Measurements from ENCODE around the gene CACNA1D. TPM values are rescaled to one million over a fixed set of nuclear protein-coding genes. Genes with fewer than 3 reads are reported as not detected.

Gene CACNA1D
- total RNA-seq, 1 donor from 2014 or later: 6.3 TPM

DNA sequence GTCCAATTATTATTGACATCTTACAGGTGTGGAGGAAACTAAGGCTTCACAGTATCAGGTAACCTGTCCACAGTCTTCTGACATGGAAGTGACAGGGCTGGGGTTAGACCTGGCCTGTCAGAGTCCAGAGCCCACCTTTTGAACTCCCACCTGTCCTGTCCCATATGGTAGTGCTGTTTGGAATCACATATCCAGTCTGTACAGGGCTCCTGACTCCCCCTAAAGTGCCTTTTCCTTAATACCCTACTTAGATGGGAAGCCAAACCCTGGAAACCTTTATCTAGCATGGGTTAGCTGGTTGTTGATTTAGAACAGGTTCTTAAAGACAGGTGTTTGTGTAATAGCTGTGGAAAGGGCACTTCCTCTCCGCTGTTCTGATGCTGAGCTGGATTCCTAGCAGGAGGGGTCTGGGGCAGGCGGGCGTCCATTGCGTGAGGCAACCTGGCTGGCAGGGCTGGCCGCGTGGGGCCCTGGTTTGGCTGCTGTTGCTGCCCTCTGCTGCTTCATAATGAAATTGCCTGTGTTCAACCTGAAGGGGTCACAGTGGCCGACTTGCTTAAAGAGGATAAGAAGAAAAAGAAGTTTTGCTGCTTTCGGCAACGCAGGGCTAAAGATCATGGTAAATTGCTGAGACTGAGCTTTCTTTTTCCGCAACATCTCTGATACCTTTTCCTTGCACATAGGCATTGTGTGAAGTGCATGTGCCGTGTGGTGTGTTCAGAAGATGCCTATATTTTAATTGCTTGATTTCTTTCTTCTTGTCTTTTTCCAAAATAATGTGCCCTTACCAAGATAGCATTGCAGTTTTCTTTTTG is 215.7 kb downstream of the CACNA1D start:
- Mint-ChIP-seq H3K4me1 (ENCODE audit: low read depth) (peaks cover 17% of the 10 kb centered on the region), H3K4me3 (ENCODE audit: low read depth) (no peak overlapping the region), H3K27ac (no peak overlapping the region), H3K9me3 (ENCODE audit: low read depth) (no peaks in the 10 kb centered on the region), H3K27me3 (peaks cover 7% of the 10 kb centered on the region), H3K36me3 (ENCODE audit: insufficient read depth) (no peaks in the 10 kb centered on the region)
- peak; percentile 73 for DNase-seq (ENCODE audit: low spot score, unreplicated experiment)
- TF ChIP-seq, protein P1, sequence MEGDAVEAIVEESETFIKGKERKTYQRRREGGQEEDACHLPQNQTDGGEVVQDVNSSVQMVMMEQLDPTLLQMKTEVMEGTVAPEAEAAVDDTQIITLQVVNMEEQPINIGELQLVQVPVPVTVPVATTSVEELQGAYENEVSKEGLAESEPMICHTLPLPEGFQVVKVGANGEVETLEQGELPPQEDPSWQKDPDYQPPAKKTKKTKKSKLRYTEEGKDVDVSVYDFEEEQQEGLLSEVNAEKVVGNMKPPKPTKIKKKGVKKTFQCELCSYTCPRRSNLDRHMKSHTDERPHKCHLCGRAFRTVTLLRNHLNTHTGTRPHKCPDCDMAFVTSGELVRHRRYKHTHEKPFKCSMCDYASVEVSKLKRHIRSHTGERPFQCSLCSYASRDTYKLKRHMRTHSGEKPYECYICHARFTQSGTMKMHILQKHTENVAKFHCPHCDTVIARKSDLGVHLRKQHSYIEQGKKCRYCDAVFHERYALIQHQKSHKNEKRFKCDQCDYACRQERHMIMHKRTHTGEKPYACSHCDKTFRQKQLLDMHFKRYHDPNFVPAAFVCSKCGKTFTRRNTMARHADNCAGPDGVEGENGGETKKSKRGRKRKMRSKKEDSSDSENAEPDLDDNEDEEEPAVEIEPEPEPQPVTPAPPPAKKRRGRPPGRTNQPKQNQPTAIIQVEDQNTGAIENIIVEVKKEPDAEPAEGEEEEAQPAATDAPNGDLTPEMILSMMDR (IDR thresholded peaks at IDR 0.05; ENCODE audit: unreplicated experiment): peak; percentile 94

DNA sequence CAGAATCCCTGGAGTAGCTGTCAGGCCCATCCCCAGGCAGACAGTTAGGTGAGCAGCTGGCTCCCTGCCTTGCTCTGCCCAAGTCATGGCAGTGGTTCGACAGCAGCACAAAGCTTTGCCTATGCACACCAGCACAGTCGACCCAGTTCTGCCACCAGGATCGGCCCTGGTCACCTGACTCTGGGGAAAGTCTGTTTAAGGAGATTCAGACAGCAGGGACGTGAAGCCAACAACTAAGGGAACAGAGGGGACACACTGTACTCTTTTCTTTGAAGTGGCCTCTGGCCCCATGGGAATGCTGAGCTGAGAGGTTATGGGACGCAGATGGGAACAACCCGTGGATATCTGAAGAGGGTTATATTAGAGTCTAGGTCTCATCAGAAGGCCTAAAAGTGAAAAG is 217.0 kb downstream of the CACNA1D start:
- Mint-ChIP-seq H3K27ac (no peak overlapping the region), H3K36me3 (ENCODE audit: insufficient read depth) (no peaks in the 10 kb centered on the region)
- DNase-seq (ENCODE audit: low spot score, unreplicated experiment): no peak

DNA sequence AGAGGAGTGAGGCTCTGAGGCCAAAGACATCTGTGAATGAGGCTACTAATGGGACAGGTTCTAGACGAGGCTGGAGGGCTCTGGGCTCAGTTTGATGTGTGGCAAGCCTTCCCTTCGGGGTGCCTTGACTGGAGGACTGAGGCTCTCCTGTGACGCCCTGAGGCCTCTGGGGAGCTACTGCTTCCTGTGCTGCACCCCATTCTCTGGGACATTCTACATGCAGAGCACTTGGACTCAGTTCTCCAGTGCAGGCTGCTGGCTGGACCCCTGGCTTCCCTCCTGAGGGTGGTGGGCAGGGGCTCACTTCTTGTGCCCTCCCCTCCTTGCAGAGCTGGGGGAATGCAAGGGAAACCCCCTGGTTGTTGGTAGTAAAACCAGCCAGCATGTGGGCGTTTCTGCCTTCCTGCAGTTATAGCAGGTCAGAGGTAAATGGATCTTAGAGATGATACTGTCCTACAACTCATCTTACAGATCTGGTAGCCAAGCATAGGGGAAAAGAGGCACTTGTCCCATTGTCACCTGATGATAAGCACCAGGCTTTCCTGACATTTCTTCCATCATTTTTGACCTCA is 218.5 kb downstream of the CACNA1D start:
- Mint-ChIP-seq H3K9me3 (ENCODE audit: low read depth) (no peaks in the 10 kb centered on the region), H3K27me3 (peaks cover 14% of the 10 kb centered on the region), H3K27ac (no peak overlapping the region), H3K36me3 (ENCODE audit: insufficient read depth) (no peaks in the 10 kb centered on the region), H3K4me3 (ENCODE audit: low read depth) (no peak overlapping the region), H3K4me1 (ENCODE audit: low read depth) (peaks cover 9% of the 10 kb centered on the region)
- DNase-seq (ENCODE audit: low spot score, unreplicated experiment): no peak
- TF ChIP-seq, protein P1 (IDR thresholded peaks at IDR 0.05; ENCODE audit: unreplicated experiment): no peak

More for the DNA sequence above, 217.0 kb downstream of the CACNA1D start:
- TF ChIP-seq, protein P1 (IDR thresholded peaks at IDR 0.05; ENCODE audit: unreplicated experiment): no peak
- no peaks in the 10 kb centered on the region for H3K9me3 Mint-ChIP-seq (ENCODE audit: low read depth)
- H3K4me3 Mint-ChIP-seq (ENCODE audit: low read depth): no peak overlapping the region
- H3K4me1 Mint-ChIP-seq (ENCODE audit: low read depth): peaks cover 12% of the 10 kb centered on the region
- H3K27me3 Mint-ChIP-seq: peaks cover 9% of the 10 kb centered on the region

DNA sequence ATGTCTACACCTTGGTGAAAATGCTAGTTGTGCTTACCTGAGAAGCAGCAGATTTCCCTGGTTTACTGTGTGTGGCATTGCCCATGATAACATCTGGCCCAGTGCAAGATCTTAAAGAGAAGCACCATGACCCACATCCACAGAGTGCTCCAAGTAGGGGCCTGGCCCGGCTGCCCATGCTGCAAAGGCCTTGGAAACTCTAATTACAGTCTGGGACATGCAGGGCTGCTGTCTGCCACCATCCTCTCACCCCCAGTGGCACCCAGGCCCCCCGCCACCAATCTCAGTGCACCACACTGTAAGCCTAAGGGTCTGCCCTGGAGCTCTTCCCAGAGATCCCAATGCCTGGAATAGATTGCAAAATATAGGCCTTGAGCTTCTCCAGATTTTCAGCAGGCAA is 219.2 kb downstream of the CACNA1D start:
- Mint-ChIP-seq H3K36me3 (ENCODE audit: insufficient read depth) (no peaks in the 10 kb centered on the region), H3K4me3 (ENCODE audit: low read depth) (no peak overlapping the region), H3K27ac (no peak overlapping the region), H3K4me1 (ENCODE audit: low read depth) (peaks cover 5% of the 10 kb centered on the region), H3K27me3 (peaks cover 13% of the 10 kb centered on the region), H3K9me3 (ENCODE audit: low read depth) (no peaks in the 10 kb centered on the region)
- DNase-seq (ENCODE audit: low spot score, unreplicated experiment): no peak
- TF ChIP-seq, protein P1 (IDR thresholded peaks at IDR 0.05; ENCODE audit: unreplicated experiment): no peak

DNA sequence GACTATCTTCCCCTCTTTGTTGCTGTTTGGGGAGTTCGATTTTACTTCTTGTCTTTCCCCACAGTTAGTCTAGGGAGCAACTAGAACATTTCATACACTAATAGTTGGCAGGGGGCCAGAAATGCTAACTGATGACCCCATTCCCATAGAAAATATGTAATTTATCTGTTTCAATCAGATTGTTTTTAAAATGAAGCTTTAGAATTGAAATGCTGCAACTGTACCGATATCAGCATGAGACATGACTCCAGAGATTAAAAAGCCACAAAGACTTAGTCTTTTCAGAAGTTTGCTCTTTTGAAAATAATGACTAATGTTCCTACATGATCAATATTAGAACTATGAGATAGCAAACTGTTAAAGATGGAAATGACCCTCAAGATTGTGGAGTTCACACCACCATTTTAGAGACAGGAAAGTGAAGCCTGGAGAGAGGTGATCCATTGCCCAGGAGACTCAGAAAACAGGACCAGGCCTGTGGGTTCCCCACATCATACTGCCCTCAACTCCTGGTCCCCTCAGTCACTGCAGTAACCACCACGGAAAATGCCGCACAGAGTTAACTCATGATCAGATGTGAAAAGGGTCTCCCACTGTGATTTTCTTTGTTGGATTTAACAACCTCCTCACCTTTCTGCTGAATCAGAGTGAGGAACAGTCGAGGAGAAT is 221.5 kb downstream of the CACNA1D start:
- Mint-ChIP-seq H3K36me3 (ENCODE audit: insufficient read depth) (no peaks in the 10 kb centered on the region), H3K4me3 (ENCODE audit: low read depth) (no peak overlapping the region), H3K9me3 (ENCODE audit: low read depth) (no peaks in the 10 kb centered on the region), H3K4me1 (ENCODE audit: low read depth) (no peaks in the 10 kb centered on the region), H3K27ac (no peak overlapping the region), H3K27me3 (peaks cover 11% of the 10 kb centered on the region)
- no peak for DNase-seq (ENCODE audit: low spot score, unreplicated experiment)
- TF ChIP-seq, protein P1 (IDR thresholded peaks at IDR 0.05; ENCODE audit: unreplicated experiment): no peak

All from progenitor cell of endocrine pancreas (in vitro differentiated cells).